Mammary epithelial cell (primary cell): ENCODE data around the gene FUT7.

Experiments used
- CTCF ChIP-seq, 2 donors: IDR thresholded peaks in 1 of 2; conservative IDR thresholded peaks in 1 of 2; 2 replicates each; pipeline ENCODE4 v1.5.1; 2011 to 2012; ENCODE audit warnings: inconsistent platforms in 2 of 2, low read length in 2 of 2, mild to moderate bottlenecking in 2 of 2, control low read depth in 1 of 2, low read depth in 1 of 2; ENCODE audit not compliant: insufficient read depth in 1 of 2; ENCODE audit errors: extremely low read depth in 1 of 2
- EZH2 ChIP-seq: IDR thresholded peaks from 2 replicates; pipeline ENCODE4 v1.6.1; 2012; ENCODE audit warnings: low read length, inconsistent platforms, borderline replicate concordance

GRCh38 chr9:137031904-137032640 is at the start of gene FUT7:
- no peak for TF ChIP-seq CTCF (conservative IDR thresholded peaks at IDR 0.05 in 1 of 2, IDR thresholded peaks at IDR 0.05 in 1 of 2; ENCODE audit: extremely low read depth in 1 of 2, insufficient read depth in 1 of 2, low read depth in 1 of 2, low read length in 2 of 2)
- no peak for TF ChIP-seq EZH2
